Lung (tissue), 12 donors: ENCODE measurements around the gene NR2C2. TPM values are rescaled to one million over a fixed set of nuclear protein-coding genes. Genes with fewer than 3 reads are reported as not detected.

ENCODE experiments used
- ATAC-seq: fragments of 200-7000 bp; cut with Tn5 transposase; one replicate; pipeline ENCODE4 v1.9.1; 2020; ENCODE audit warnings: moderate number of reproducible peaks; ENCODE audit not compliant: insufficient read depth, low FRiP score
- DNase-seq, 3 donors: peaks; one replicate each; pipeline ENCODE4 v3.0.0-alpha.2; 2013 to 2017
- H3K27ac ChIP-seq, 2 donors: one replicate each; pipeline ENCODE4 v1.5.1; 2013; ENCODE audit warnings: mild to moderate bottlenecking in 2 of 2, moderate library complexity in 2 of 2, control low read depth in 1 of 2, inconsistent platforms in 1 of 2, low read depth in 1 of 2, low read length in 1 of 2
- H3K27me3 ChIP-seq, 3 donors: one replicate each; pipeline ENCODE4 v1.5.1; 2013; ENCODE audit warnings: low read length in 2 of 3; ENCODE audit not compliant: control insufficient read depth in 3 of 3, insufficient read depth in 3 of 3
- H3K36me3 ChIP-seq, 4 donors: one replicate each; pipeline ENCODE4 v1.5.1; 2013; ENCODE audit warnings: low read length in 4 of 4, mild to moderate bottlenecking in 1 of 4, moderate library complexity in 1 of 4; ENCODE audit not compliant: control insufficient read depth in 4 of 4, insufficient read depth in 4 of 4
- H3K4me1 ChIP-seq, 5 donors: one replicate each; pipeline ENCODE4 v1.5.1; 2013; ENCODE audit warnings: low read length in 5 of 5, mild to moderate bottlenecking in 2 of 5, moderate library complexity in 1 of 5; ENCODE audit not compliant: control insufficient read depth in 5 of 5, insufficient read depth in 5 of 5
- H3K4me3 ChIP-seq: one replicate; pipeline ENCODE4 v1.5.1; 2013; ENCODE audit warnings: mild to moderate bottlenecking, control low read depth, moderate library complexity
- H3K9ac ChIP-seq, 2 donors: one replicate each; pipeline ENCODE4 v1.5.1; 2013; ENCODE audit warnings: low read length in 2 of 2, control low read depth in 1 of 2; ENCODE audit not compliant: insufficient read depth in 1 of 2
- H3K9me3 ChIP-seq, 4 donors: one replicate each; pipeline ENCODE4 v1.5.1; 2013; ENCODE audit warnings: low read length in 3 of 4, mild to moderate bottlenecking in 1 of 4, moderate library complexity in 1 of 4; ENCODE audit not compliant: control insufficient read depth in 4 of 4, insufficient read depth in 3 of 4
- WGBS, 2 donors: extraction: QIAGEN DNeasy Blood & Tissue Kit; methylation state at CpG; one replicate each; pipeline ENCODE4 v1.1.7; 2013; 5-methylcytosine and 5-hydroxymethylcytosine counted together
- polyA plus RNA-seq, 2 donors: library from polyadenylated mRNA; stranded (reverse); fragments of 200-250 nt; gene quantifications; one replicate each; pipeline ENCODE4 v1.2.1, GENCODE V29; 2013
- total RNA-seq, 2 donors: library from RNA; depleted of rRNA in 1 of 2; stranded (reverse); fragments of >200 nt in 1 of 2; gene quantifications; one replicate each; pipeline ENCODE4 v1.2.1, GENCODE V29; 2014 to 2021
- TF ChIP-seq, protein P1 (sequence below): IDR thresholded peaks from 2 replicates; pipeline ENCODE4 v1.5.1; 2012; ENCODE audit warnings: mild to moderate bottlenecking; ENCODE audit errors: control extremely low read depth, extremely low read depth
- donor health status: control.
- donor health status: control.
- donor health status: Bipolar disorder and iron deficiency.
- donor health status: healthy.
- donor health status: DM: yes; HTN: yes; CAD: no.

NR2C2 gene
- total and polyA plus RNA-seq, 4 donors = 9.2 to 71.0 (median 24.8) TPM

DNA sequence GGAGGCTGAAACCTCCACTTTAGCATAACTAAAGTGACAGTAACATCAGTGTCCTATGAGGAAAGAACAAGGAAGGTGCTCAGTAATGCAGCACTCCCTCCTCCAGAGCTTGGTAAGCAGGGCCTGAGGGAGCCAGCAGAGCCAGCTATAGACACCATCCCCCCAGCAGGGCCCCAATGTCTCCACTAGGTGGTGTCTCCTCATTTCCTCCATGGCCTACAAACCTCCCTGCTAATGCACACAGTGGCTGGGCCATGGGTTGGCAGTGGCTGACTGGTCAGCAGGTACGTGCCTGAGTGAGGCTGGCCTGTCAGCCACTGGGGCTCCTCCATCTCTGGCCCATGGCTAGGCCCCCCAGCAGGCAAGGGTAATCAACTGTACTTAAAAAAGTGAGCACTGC, 104.1 kb downstream of the NR2C2 start:
- no peaks in the 10 kb centered on the region for H3K27me3 ChIP-seq
- no peaks in the 10 kb centered on the region for H3K4me1 ChIP-seq
- H3K27ac ChIP-seq = no peak overlapping the region
- TF ChIP-seq, protein P1, sequence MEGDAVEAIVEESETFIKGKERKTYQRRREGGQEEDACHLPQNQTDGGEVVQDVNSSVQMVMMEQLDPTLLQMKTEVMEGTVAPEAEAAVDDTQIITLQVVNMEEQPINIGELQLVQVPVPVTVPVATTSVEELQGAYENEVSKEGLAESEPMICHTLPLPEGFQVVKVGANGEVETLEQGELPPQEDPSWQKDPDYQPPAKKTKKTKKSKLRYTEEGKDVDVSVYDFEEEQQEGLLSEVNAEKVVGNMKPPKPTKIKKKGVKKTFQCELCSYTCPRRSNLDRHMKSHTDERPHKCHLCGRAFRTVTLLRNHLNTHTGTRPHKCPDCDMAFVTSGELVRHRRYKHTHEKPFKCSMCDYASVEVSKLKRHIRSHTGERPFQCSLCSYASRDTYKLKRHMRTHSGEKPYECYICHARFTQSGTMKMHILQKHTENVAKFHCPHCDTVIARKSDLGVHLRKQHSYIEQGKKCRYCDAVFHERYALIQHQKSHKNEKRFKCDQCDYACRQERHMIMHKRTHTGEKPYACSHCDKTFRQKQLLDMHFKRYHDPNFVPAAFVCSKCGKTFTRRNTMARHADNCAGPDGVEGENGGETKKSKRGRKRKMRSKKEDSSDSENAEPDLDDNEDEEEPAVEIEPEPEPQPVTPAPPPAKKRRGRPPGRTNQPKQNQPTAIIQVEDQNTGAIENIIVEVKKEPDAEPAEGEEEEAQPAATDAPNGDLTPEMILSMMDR = peak; percentile 8
- no peaks in the 10 kb centered on the region for H3K9me3 ChIP-seq
- DNase-seq (peak in 2 of 3 donors; percentile 17 to 20), ATAC-seq (peak; percentile 70)
- peaks cover 14 to 41% (median 24%) of the 10 kb centered on the region in 4 donors for H3K36me3 ChIP-seq
- no peak overlapping the region for H3K4me3 ChIP-seq
- no peak overlapping the region for H3K9ac ChIP-seq
- WGBS, 2 donors = 79 to 95% methylated on average over 1 of the region's 1 CpG

DNA sequence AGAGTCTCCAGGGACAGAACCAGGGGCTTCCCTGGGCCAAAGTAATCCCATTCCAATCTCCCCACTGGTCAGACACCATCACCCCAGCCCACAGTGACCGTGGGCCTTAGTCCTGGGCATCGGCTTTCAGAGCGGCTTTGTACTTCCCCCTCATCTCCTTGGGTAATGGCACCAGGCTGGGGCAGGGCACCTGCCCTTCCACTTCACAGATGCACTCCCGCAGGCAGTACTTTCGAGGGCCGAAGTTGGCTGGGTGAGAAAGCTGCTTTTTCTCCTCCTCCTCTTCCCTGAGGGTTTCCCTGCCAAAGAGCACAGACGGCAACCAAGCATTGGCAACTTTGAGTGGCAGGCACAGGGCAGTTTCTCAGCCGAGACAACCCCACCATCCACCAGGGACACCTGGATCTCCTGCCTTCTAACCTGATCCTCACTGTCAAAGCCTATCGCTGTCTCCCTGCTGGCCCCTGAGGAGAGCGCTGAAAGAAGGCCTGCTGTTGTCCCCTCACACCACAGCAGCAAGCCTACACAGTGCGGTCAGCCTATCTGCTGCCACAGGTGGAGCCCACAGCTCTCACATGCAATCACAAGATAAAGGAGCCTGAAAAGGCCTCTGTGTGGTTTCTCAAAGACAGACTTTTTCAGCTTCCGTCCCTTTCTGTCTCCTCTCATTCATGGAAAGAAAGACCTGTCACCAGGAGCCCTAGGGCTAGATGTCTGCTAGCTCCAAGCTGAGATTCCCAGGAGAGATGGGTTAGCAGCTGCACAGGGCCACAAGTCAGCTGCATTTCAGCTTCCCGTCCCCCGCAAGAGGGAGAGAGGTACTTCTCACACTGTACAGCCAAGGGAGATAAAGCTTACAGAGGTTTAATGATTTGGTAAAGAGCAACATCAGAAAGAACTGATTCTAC, 105.2 kb downstream of the NR2C2 start:
- peaks cover 10 to 40% (median 21%) of the 10 kb centered on the region in 4 donors for H3K36me3 ChIP-seq
- DNase-seq (no peak), ATAC-seq (no peak)
- no peaks in the 10 kb centered on the region for H3K27me3 ChIP-seq
- H3K4me1 ChIP-seq = no peaks in the 10 kb centered on the region
- H3K4me3 ChIP-seq = no peak overlapping the region
- H3K9me3 ChIP-seq = no peaks in the 10 kb centered on the region
- no peak overlapping the region for H3K9ac ChIP-seq
- no peak overlapping the region for H3K27ac ChIP-seq
- 94 to 95% methylated on average over 14 of the region's 14 CpGs for WGBS, 2 donors
- TF ChIP-seq, protein P1 = no peak

DNA sequence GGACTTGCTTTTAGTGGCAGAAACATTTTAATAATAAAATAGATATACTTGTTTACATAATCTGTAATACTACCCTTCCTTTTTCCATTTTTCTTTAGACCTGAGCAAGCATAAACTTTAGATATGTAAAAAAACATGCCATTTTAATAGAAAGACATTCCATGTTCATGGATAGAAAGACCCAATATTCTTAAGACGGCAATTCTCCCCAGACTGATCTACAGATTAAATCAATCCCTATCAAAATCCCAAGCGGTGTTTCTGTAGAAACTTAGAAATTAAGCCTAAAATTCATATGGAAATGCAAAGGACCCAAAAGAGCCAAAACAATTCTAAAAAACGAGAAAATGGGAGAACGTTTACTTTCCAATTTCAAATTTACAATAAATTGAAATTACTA, 106.2 kb downstream of the NR2C2 start:
- no peak for DNase-seq
- no peaks in the 10 kb centered on the region for H3K4me1 ChIP-seq
- H3K27ac ChIP-seq = no peak overlapping the region
- H3K36me3 ChIP-seq = peaks cover 12 to 42% (median 24%) of the 10 kb centered on the region in 4 donors
- 98 to 99% methylated on average over 4 of the region's 4 CpGs for WGBS, 2 donors
- H3K27me3 ChIP-seq = no peaks in the 10 kb centered on the region
- H3K4me3 ChIP-seq = no peak overlapping the region
- H3K9ac ChIP-seq = no peak overlapping the region
- ATAC-seq = no peak
- H3K9me3 ChIP-seq = no peaks in the 10 kb centered on the region
- TF ChIP-seq, protein P1 = no peak
